ENCODE results near the gene OR6J1.
"Not testable (repeated sequence)": the region's sequence is repeated elsewhere in the genome, so short reads cannot be mapped to it uniquely, and the experiment has no call there.

The OR6J1 gene

DNA sequence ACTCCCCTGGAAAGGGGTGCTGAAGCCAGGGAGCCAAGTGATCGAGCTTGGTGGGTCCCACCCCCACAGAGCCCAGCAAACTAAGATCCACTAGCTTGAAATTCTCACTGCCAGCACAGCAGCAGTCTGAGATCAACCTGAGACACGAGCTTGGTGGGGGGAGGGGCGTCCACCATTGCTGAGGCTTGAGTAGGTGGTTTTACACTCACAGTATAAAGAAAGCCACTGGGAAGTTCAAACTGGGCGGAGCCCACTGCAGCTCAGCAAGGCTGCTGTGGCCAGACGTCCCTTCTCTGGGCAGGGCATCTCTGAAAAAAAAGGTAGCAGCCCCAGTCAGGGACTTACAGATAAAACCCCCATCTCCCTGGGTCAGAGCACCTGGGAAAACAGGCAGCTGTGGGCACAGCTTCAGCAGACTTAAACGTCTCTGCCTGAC lies 42.0 kb upstream of the OR6J1 start:
- H3K27ac ChIP-seq (ENCODE audit: extremely low read depth, low read depth, low read length); H3K4me1 ChIP-seq (ENCODE audit: control insufficient read depth, insufficient read depth, low read length): not testable (repeated sequence)

DNA sequence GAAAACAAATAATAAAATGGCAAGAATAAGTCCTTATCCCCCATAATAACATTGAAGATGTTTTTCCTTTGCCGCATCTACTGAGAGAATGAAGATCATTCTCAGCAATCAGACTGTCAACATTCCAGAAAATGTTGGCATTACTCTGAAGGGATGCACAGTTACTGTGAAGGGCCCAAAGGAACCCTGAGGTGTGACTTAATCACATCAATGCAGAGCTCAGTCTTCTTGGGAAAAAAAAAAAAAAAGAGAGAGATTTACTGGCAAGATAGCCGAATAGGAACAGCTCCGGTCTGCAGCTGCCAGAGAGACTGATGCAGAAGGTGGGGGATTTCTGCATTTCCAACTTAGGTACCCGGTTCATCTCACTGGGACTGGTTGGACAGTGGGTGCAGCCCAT lies 41.3 kb upstream of the OR6J1 start:
- TF ChIP-seq ZNF433 (tag by site-specific recombination; IDR thresholded peaks at IDR 0.05; ENCODE audit: low read depth) (no peak), ZNF549 (tag by site-specific recombination; IDR thresholded peaks at IDR 0.05) (no peak), ZBTB17 (tag by site-specific recombination; IDR thresholded peaks at IDR 0.05) (peak; percentile 86)
- CTCF ChIA-PET: interaction anchor here (0.7 to 1.1 kb wide), 2 partner anchors 110 to 128 kb away, joined by 3 read pairs; no protein-coding TSS in a partner anchor
- H3K36me3 ChIP-seq (ENCODE audit: control insufficient read depth in 2 of 2, insufficient read depth in 1 of 2, low read length in 2 of 2): no peaks in the 10 kb centered on the region
- no peak overlapping the region for H3K4me3 ChIP-seq (ENCODE audit: low read depth, low read length)
- POLR2A ChIA-PET: interaction anchor here (0.6 to 1.2 kb wide), 2 partner anchors 81 to 226 kb away, joined by 3 to 4 read pairs; partner anchors contain the start of gene OXA1L
- H3K9me3 ChIP-seq (ENCODE audit: control insufficient read depth, insufficient read depth, low read depth, low read length): no peaks in the 10 kb centered on the region
- H3K27ac ChIP-seq (ENCODE audit: extremely low read depth, low read depth, low read length): no peak overlapping the region
- no peaks in the 10 kb centered on the region for H3K4me1 ChIP-seq (ENCODE audit: control insufficient read depth, insufficient read depth, low read length)

More for the DNA sequence above, 42.0 kb upstream of the OR6J1 start:
- ChIA-PET CTCF (interaction anchor here (0.7 to 1.1 kb wide), 2 partner anchors 110 to 129 kb away, joined by 3 read pairs; no protein-coding TSS in a partner anchor), POLR2A (interaction anchor here (1.2 kb wide), 1 partner anchor 80 kb away, joined by 3 read pairs; the partner anchor contains the start of gene OXA1L)
- H3K36me3 ChIP-seq (ENCODE audit: control insufficient read depth in 2 of 2, insufficient read depth in 1 of 2, low read length in 2 of 2); H3K4me3 ChIP-seq (ENCODE audit: low read depth, low read length); H3K9me3 ChIP-seq (ENCODE audit: control insufficient read depth, insufficient read depth, low read depth, low read length): not testable (repeated sequence)
- TF ChIP-seq, protein P1, sequence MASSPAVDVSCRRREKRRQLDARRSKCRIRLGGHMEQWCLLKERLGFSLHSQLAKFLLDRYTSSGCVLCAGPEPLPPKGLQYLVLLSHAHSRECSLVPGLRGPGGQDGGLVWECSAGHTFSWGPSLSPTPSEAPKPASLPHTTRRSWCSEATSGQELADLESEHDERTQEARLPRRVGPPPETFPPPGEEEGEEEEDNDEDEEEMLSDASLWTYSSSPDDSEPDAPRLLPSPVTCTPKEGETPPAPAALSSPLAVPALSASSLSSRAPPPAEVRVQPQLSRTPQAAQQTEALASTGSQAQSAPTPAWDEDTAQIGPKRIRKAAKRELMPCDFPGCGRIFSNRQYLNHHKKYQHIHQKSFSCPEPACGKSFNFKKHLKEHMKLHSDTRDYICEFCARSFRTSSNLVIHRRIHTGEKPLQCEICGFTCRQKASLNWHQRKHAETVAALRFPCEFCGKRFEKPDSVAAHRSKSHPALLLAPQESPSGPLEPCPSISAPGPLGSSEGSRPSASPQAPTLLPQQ (tag by site-specific recombination; IDR thresholded peaks at IDR 0.05): peak; percentile 76
- TF ChIP-seq, protein P2, sequence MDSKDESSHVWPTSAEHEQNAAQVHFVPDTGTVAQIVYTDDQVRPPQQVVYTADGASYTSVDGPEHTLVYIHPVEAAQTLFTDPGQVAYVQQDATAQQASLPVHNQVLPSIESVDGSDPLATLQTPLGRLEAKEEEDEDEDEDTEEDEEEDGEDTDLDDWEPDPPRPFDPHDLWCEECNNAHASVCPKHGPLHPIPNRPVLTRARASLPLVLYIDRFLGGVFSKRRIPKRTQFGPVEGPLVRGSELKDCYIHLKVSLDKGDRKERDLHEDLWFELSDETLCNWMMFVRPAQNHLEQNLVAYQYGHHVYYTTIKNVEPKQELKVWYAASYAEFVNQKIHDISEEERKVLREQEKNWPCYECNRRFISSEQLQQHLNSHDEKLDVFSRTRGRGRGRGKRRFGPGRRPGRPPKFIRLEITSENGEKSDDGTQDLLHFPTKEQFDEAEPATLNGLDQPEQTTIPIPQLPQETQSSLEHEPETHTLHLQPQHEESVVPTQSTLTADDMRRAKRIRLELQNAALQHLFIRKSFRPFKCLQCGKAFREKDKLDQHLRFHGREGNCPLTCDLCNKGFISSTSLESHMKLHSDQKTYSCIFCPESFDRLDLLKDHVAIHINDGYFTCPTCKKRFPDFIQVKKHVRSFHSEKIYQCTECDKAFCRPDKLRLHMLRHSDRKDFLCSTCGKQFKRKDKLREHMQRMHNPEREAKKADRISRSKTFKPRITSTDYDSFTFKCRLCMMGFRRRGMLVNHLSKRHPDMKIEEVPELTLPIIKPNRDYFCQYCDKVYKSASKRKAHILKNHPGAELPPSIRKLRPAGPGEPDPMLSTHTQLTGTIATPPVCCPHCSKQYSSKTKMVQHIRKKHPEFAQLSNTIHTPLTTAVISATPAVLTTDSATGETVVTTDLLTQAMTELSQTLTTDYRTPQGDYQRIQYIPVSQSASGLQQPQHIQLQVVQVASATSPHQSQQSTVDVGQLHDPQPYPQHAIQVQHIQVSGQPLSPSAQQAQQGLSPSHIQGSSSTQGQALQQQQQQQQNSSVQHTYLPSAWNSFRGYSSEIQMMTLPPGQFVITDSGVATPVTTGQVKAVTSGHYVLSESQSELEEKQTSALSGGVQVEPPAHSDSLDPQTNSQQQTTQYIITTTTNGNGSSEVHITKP (tag by site-specific recombination; IDR thresholded peaks at IDR 0.05): peak; percentile 42
- TF ChIP-seq ZFP69B (tag by site-specific recombination; IDR thresholded peaks at IDR 0.05): peak; percentile 81

DNA sequence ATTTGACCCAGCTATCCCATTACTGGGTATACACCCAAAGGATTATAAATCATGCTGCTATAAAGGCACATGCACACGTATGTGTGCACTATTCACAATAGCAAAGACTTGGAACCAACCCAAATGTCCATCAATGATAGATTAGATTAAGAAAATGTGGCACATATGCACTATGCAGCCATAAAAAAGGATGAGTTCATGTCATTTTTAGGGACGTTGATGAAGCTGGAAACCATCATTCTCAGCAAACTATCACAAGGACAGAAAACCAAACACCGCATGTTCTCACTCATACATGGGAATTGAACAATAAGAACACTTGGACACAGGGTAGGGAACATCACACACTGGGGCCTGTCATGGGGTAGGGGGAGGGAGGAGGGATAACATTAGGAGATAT lies 39.3 kb upstream of the OR6J1 start:
- CTCF ChIA-PET: interaction anchor here (0.6 kb wide), 1 partner anchor 83 kb away, joined by 3 read pairs; no protein-coding TSS in a partner anchor

DNA sequence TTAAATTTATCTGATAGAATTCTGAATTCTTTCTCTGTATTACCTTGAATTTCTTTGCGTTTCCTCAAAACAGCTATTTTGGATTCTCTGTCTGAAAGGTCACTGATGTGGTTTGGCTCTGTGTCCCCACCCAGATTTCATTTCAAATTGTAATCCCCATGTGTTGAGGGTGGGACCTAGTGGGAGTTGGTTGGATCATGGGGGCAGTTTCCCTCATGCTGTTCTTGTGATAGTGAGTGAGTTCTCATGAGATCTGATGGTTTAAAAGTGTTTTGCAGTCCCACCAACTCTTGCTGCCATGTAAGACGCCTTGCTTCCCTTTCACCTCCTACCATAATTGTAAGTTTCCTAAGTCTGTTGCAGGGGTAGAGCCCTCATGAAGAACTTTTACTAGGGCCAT lies 34.1 kb upstream of the OR6J1 start:
- Histone ChIP-seq H3K36me3 (ENCODE audit: control insufficient read depth in 2 of 2, insufficient read depth in 1 of 2, low read length in 2 of 2) (no peaks in the 10 kb centered on the region), H3K9me3 (ENCODE audit: control insufficient read depth, insufficient read depth, low read depth, low read length) (no peaks in the 10 kb centered on the region), H3K27ac (ENCODE audit: extremely low read depth, low read depth, low read length) (no peak overlapping the region), H3K4me3 (ENCODE audit: low read depth, low read length) (no peak overlapping the region), H3K4me1 (ENCODE audit: control insufficient read depth, insufficient read depth, low read length) (no peaks in the 10 kb centered on the region)
- TF ChIP-seq OSR2 (tag by site-specific recombination; IDR thresholded peaks at IDR 0.05) (no peak), ZNF239 (tag by site-specific recombination; IDR thresholded peaks at IDR 0.05) (no peak), TCF7L2 (IDR thresholded peaks at IDR 0.05; ENCODE audit: borderline replicate concordance, low read depth, low read length) (no peak), SP3 (tag by site-specific recombination; IDR thresholded peaks at IDR 0.05) (no peak), ZNF169 (tag by site-specific recombination; IDR thresholded peaks at IDR 0.05) (no peak), KLF1 (tag by site-specific recombination; IDR thresholded peaks at IDR 0.05) (peak; percentile 65)
- TF ChIP-seq, protein P3, sequence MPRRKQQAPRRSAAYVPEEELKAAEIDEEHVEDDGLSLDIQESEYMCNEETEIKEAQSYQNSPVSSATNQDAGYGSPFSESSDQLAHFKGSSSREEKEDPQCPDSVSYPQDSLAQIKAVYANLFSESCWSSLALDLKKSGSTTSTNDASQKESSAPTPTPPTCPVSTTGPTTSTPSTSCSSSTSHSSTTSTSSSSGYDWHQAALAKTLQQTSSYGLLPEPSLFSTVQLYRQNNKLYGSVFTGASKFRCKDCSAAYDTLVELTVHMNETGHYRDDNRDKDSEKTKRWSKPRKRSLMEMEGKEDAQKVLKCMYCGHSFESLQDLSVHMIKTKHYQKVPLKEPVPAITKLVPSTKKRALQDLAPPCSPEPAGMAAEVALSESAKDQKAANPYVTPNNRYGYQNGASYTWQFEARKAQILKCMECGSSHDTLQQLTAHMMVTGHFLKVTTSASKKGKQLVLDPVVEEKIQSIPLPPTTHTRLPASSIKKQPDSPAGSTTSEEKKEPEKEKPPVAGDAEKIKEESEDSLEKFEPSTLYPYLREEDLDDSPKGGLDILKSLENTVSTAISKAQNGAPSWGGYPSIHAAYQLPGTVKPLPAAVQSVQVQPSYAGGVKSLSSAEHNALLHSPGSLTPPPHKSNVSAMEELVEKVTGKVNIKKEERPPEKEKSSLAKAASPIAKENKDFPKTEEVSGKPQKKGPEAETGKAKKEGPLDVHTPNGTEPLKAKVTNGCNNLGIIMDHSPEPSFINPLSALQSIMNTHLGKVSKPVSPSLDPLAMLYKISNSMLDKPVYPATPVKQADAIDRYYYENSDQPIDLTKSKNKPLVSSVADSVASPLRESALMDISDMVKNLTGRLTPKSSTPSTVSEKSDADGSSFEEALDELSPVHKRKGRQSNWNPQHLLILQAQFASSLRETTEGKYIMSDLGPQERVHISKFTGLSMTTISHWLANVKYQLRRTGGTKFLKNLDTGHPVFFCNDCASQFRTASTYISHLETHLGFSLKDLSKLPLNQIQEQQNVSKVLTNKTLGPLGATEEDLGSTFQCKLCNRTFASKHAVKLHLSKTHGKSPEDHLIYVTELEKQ (tag by site-specific recombination; IDR thresholded peaks at IDR 0.05; ENCODE audit: borderline replicate concordance): no peak
- POLR2A ChIA-PET: no interaction called here
- CTCF ChIA-PET: no interaction called here

More for the DNA sequence above, 39.3 kb upstream of the OR6J1 start:
- TF ChIP-seq ZNF214 (tag by site-specific recombination; IDR thresholded peaks at IDR 0.05; ENCODE audit: borderline replicate concordance): peak; percentile 98
- H3K27ac ChIP-seq (ENCODE audit: extremely low read depth, low read depth, low read length); H3K4me3 ChIP-seq (ENCODE audit: low read depth, low read length); H3K36me3 ChIP-seq (ENCODE audit: control insufficient read depth in 2 of 2, insufficient read depth in 1 of 2, low read length in 2 of 2); H3K4me1 ChIP-seq (ENCODE audit: control insufficient read depth, insufficient read depth, low read length); POLR2A ChIA-PET; H3K9me3 ChIP-seq (ENCODE audit: control insufficient read depth, insufficient read depth, low read depth, low read length): not testable (repeated sequence)

DNA sequence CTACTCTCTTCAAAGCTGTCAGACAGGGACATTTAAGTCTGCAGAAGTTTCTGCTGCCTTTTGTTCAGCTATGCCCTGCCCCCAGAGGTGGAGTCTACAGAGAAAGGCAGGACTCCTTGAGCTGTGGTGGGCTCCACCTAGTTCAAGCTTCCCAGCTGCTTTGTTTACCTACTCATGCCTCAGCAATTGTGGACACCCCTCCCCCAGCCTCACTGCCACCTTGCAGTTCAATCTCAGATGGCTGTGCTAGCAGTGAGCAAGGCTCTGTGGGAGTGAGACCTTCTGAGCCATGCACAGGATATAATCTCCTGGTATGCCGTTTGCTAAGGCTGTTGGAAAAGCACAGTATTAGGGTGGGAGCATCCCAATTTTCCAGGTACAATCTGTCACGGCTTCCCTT lies 33.4 kb upstream of the OR6J1 start:
- H3K4me1 ChIP-seq (ENCODE audit: control insufficient read depth, insufficient read depth, low read length); H3K9me3 ChIP-seq (ENCODE audit: control insufficient read depth, insufficient read depth, low read depth, low read length); H3K36me3 ChIP-seq (ENCODE audit: control insufficient read depth in 2 of 2, insufficient read depth in 1 of 2, low read length in 2 of 2); H3K4me3 ChIP-seq (ENCODE audit: low read depth, low read length); POLR2A ChIA-PET; H3K27ac ChIP-seq (ENCODE audit: extremely low read depth, low read depth, low read length); CTCF ChIA-PET: not testable (repeated sequence)
